Activated T-cell treated with anti-CD3 and anti-CD28 coated beads for 4 hours (primary cell): ENCODE results near the gene PTGER3.

Experiments used
- DNase-seq: peaks from one replicate; pipeline ENCODE4 v3.0.0-alpha.2; 2020

The PTGER3 gene

DNA sequence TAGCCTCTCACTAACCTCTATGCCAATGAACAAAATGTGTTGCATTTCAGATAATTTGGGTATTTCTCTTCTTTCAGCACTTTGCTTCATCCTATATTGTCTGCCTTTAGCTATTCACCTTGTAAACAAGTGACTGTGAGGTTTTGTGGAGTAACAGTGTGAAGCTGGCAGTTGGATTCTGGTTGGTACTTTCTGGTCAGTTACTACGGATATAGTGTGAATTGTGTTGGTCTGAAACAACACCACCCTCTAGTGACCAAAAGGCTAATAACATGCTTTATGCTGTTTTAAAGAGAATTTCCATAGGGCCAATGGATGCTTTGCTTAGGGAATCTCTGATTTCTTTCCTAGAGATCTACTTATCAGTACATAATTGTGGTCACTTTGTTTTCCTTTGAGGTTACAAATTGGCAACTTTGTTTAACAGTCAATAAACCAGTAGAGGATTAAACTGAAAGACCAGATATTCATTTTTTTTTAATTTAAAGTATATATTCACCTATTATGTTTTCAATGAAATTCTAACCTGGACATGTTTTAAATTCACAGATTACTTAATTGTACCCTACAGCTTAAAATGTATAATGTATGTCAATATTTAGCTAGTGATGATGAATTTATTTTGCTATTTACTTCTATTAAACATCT, 2.5 kb upstream of the PTGER3 start:
- no peak for DNase-seq

DNA sequence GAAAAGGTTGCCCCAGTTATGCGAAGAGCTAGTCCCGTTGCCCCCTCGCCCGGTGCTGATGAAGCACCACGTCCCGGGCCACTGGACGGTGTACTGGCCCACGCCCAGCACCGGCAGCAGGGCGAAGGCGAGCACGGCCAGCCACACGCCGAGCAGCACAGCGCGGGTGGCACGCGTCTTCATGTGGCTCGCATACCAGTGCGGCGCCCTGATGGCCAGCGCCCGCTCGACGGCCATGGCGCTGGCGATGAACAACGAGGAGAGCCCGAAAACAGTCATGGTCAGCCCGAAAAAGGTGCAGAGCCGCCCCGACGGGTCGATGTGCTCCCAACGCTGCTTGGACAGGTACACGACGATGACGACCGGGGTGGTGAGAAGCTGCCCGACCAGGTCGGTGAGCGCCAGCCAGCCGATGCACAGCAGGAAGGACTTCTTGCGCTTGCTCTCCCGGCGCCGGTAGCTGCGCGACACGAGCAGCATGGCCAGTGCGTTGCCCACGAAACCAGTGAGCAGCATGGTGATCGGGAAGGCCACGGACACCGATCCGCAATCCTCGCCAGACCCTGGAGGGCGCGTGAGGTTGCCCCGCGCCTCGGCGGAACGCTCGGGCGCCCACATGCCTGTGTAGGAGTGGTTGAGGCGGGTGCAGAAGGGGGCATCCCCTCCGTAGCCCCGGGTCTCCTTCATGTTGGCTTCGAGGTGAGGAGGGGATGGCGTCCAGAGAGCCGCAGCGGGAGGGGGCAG, 553 bp downstream of the PTGER3 start:
- no peak for DNase-seq

DNA sequence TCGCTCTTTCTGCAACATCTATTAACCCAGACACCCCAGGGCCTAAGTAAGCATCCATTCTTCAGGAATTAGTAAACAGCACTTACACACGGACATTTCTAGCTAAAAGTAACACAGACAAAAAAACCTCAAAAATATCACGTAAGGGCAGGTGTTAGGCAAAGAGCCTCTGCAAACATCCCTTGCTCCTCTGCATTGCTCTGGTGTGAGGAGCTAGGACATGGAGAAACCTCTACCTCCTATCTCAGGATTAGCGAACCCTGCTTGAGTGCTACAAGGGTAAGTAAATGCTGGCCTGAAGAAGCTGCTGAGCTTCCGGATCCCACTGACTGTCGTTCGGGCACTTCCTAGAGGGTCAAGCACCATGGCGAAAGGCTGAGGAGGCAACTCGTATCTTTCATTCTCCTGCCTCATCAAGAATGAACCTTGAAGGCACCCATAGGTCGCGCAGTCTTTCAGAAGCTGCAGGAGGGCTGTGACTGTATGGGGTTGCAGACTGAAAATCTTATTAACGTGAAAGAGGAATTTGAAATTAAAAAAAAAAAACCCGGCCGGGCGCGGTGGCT, 2.1 kb downstream of the PTGER3 start:
- DNase-seq: no peak

DNA sequence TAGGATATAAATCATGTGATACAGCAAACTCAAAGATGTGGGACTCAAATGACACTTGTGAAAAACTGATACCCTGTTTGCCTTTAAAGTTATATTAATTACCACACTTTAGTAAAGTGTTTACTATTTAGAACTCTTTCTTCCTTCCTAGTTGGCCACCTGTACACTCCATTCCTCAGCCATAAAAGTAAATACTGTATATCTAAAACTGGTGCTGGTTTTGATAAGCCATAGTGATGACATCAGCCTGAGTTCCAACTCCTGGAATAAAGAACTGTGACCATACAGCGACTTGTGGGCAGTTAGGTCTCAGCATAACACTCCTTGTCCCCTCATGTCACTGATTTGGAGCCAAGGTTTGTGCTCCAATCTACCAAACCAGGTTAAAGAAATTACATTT, 2.8 kb downstream of the PTGER3 start:
- DNase-seq: no peak

DNA sequence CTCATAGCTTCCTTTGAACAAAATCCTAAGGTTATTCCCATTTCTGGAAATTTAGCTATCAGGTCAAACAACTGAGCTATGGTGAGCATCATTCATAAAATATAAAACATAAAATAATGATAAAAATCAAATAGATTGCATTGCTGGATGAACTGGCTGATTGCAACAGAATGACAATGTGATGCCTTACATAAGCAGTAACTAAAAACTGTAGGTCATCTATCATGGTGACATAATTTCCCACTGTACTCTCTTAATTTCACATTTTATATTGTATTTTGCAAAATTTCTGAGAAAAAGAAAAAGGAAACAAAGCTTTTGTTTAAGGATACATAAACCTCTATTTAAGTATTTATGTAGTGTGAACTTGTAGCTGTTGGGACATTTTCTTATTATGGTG, 4.6 kb downstream of the PTGER3 start:
- no peak for DNase-seq

DNA sequence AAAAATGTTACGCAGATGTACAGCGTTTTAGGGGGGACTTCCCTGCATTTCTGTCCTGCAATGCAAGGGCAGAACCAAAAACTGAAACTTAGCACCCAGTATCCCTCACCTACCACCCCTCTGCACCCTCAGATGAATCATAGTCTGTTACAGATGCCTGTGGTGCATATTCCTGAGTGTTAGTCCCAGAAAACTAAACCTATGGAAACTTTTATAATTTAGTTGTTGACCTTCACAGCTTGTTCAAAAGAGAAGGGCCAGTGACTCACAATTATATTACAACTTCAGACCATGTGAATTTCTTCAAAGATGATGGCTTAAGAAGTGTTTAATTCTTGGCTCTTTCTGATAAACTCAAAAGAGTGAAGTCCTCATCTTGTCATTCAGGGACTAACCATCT, 5.8 kb downstream of the PTGER3 start:
- no peak for DNase-seq

DNA sequence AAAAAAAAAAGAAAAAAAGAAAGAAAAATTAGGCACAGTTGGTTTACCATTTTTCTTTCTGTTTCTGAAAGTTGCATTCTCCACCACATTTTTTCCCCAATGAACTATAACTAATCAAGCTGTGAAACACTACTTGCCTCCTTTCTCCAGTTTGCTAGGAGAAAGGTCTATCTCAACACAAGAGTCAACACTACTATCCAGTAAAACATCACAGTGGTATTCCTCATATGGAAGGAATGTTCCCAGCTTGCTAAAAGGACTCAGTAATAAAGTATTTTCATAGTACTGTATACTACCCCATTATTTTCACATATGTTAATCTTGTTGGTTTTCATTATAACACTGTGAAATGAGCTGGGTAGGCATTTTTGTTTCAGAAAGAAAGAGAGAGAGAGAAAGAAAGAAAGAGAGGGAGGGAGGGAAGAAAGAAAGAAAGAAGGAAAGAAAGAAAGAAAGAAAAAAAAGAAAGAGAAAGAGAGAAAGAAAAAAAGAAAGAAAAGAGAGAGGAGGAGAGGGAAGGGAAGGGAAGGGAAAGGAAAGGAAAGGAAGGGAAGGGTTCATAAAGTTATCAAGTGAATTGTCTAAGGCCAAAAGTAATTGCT, 7.9 kb downstream of the PTGER3 start:
- DNase-seq: no peak

DNA sequence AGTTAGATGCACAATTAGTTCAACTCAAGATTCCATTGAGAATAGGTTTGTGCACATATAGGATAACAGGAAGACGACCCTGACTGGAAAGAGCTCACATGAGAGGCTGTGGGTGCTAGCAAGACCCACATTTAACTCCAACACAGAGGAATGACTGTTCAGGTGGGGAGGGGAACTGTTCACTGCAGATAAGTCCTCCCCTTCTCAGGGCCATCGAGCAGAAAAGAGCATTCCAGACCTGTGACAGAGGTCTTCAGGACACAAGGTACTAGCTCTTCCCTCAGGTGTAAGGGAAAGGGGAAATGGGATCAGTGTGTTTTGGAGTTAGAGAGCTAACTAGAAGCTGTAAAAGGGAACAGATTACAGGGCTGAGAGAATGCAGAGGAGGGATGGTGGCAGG, 8.7 kb downstream of the PTGER3 start:
- DNase-seq: no peak

DNA sequence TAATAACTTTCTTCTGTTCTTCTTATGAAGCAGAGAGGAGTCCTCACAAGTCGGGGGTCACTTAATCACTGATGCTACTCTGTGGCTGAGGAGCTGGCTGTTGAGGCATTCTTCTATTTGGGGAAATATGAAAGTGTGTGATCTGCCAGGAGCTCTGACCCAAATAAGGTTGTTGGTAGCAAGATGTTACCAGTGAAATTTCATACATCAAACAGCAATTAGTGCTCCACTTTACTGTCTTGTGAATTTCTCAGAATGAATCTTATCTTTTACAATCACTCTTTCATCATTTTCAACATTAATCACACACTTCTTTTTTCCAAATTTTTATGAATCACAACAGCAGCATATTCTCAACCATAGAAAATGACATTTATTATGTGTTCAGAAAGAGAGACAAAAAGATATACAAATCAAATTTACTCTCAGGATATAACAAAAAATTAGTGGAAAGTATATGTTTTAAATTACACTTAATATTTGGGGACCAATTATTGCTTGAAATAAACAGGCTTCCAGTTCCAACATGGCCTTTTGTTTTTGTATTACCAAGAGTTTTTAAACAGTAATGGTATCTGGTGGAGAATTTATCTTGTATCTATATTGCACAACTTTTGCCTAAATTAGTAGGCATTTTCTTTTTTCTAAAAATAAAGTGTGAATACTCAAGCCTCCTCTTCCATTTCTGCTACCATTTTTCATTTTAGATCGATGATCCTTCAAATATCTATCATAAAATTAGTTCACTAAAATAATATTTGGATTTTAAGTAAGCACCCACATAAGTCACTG, 9.6 kb downstream of the PTGER3 start:
- DNase-seq: no peak

DNA sequence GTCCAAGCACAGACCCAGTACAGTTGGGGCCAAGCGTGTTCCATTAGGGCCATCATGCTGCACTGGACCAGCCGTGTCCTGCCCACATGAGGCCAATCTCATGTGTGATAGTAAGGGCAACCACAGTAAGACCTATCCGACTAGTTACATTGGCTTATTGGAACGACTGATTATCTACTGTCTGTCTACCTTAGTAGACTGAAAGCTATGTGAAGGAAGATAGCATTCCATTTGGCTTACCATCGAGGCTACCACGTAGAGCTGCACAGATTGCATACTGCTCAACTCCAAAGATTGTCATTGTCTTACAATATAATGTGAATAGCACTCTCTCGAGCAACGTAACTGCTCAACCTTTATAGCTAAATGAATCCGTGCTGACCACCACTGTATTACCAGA, 10.6 kb downstream of the PTGER3 start:
- DNase-seq: no peak

DNA sequence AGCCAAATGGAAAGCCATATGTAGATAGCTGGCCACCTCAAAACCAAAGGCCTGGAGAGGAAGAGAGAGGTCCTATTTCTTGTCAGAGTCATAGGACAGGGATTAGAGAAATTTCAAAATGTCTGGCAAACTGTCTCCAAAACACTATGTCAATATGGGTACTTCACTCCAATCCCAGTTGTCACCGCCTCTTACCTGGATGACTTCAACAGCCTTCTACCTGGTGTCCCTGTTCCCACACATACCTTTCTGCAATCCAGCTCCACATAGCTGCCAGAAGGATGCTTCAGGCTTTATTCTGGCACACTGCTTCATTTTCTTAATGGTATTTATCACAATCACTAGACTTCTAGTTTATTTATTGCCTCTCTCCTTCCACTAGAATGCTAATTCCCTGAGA, 14.5 kb downstream of the PTGER3 start:
- DNase-seq: no peak

DNA sequence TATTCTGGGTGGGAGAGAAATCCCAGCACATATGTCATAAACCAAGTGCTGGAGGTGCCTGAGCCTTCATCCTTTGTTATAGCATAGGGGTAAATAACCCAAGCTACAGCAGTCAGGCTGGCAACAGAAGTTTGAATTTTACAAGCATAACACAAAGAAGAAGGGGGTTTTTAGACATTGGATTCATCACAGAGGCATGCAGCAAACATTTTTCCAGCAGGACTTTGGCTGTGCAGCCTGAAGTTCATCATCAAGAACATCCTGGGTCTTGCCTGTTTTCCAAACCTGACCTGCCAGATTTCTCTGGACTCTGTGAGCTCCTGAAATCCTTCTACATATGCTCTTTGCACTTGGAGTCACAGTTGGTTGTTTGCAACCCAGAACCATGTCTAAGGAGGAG, 16.2 kb downstream of the PTGER3 start:
- DNase-seq: no peak

DNA sequence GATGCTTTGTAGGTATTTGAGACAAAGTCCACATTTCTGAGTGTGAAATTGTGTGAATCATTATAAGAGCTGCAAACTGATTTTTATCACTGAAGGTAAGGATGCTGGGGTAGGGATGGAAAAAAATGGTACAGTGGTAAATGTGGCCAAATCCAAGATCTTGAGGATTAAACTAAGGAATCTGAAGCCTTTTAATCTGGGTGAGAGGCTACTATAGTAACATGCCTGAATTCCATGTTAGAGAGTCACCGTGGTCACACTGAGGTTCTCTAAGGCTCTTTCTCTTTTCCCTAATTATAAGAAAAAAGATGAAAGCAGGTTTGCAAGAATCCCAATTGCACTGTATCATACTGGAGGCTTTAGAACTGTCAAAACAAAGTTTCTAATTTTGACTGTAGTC, 17.6 kb downstream of the PTGER3 start:
- no peak for DNase-seq

DNA sequence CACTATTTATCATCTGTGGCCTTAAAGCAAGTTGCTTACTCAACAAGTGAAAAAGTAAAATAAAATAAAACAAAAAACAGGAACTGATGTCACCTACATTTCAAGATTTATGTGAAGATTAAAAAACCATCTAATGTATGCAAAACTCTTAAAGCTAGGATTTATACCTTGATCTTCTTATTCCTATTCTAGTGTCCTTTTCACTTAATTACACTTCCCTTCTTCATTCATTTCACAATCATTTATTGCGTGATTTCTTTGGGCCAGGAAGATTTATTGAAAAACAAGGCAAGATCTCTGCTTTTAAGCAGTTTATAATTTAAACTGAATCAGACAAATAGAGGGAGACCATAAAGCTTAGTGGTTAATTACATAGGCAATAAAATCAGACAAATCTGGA, 18.6 kb downstream of the PTGER3 start:
- no peak for DNase-seq

DNA sequence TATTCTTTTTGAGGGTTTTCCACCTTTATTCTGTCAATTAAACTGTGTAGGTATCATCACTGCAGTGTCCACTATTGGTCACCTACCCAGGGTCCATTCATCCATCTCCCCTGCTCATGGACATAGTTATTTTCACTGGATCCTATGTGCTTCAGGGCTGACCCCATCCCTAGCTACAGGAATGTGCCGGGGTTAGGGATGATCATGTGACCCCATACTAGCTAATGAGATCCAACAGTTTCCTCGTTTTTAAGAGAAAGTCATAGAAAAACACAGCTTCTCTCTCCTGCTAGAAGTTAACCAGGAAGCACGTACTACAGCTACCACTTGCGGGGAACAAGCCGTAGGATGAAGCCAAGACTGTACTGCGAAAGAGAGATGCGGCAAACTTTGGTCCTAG, 19.6 kb downstream of the PTGER3 start:
- DNase-seq: no peak

DNA sequence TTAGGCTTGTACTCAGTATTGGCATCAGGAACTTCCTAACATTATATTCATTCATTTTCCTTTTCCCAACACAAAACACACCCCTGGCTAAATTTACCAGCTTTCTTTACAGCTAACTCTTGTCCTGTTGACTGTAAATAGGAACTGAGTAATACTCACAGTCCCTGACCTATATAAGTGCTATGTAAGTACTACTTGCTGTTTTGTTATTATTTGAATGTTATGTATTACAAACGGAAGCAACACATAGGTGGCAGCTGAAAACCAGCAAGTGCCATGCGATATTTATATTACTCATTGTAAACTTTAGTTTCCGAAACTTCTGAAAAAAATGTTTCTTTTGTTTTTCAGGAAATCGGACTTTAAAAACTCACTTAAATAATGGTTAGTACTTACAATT, 21.5 kb downstream of the PTGER3 start:
- no peak for DNase-seq

DNA sequence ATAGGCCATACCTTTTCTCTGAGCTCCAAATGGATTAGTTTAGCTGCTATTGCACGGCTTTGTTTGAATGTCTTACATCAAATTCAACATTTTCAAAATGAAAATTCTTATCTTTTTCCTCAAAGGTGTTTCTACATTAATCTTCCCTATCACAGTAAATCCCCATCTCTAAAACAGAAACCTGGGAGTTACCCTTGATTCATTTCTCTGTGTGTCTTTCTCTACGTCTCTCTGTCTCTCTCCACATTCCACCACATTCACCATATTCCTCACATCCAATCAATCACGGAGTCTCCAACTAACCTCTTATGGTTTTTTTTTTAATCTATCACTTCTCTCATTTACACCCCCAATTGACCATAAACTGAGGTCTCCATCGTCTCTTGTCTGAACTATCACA, 24.1 kb downstream of the PTGER3 start:
- no peak for DNase-seq

DNA sequence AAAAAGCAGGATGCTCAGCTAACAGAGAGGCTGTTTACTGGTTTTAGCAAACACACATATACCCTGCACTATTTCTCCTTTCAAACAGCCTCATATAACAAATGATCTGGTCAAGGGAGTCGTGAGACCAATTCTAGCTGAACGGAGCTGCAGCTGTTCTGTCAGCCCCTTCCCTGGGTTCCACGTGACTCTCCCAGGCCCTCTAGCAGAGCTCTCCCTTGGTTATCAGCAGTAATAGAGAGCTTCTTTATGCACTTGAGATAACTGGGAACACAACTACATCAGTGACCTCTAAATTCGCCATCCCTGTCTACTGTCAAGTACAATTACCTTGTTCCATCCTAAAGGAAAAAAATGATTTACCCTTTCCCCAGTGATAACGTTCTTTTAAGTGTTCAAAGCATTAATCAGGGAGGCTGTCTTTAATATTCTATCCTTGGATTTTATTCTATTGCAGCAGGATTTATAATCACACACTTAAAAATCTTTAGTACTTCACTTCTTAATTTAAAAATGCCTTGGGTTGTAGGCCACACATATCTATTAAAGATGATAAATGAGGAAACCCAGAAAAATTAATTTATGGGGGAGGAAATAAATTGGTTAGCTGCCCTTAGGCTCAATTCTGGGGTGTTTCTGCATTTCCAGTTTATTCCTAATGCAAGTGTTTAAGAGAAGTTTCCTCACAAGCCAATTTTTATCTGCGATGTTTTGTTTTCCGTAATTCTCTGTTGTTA, 28.2 kb downstream of the PTGER3 start:
- no peak for DNase-seq

DNA sequence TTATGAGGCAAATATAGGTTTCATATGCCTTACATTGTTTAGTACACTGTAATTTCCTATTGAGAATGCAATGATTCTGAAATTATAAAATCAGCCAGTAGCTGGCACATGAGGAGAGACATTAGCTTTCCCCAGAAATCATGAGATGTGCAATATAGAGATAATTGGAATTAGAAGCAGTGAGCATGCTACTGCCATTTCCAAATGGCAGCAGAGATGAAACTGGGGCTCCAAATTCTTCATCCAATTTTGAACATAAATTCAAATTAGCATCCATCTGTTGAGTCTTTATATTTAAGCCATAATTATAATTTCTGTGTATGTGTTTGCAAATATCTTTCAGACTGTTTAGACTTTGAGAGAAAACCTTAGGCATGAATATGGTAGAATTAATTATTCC, 28.8 kb downstream of the PTGER3 start:
- DNase-seq: no peak

DNA sequence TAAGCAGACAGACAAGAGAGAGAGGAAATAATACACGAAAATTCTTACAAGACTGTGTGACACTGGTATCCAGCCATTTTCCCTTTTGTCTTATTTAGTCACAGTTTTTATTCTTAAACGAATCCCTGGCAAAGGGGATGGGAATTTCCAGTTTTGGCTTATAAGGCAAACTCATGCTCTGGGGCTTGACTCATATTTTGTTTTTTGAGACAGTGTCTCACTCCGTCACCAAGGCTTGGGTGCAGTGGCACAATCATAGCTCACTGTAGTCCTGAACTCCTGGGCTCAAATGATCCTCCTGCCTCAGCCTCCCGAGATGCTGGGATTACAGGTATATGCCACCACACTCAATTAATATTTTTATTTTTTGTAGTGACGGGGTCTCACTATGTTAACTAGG, 31.9 kb downstream of the PTGER3 start:
- no peak for DNase-seq

DNA sequence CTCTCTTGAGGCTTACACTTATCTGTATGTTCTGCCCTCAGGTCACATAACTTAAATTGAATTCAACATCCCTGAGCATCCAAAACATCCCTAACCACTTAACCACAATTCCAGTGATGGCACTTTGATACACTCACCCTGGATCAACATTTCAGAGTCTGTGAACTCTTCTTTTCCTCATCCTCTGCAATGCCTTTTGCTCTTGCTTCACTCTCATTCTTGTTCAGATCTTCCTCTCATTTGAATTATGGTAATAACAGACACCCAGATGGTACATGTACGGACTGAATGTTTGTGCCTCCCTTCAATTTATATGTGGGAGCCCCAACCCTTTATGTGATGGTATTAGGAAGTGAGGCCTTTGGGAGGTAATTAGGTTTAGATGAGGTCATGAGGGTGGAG, 33.4 kb downstream of the PTGER3 start:
- no peak for DNase-seq

DNA sequence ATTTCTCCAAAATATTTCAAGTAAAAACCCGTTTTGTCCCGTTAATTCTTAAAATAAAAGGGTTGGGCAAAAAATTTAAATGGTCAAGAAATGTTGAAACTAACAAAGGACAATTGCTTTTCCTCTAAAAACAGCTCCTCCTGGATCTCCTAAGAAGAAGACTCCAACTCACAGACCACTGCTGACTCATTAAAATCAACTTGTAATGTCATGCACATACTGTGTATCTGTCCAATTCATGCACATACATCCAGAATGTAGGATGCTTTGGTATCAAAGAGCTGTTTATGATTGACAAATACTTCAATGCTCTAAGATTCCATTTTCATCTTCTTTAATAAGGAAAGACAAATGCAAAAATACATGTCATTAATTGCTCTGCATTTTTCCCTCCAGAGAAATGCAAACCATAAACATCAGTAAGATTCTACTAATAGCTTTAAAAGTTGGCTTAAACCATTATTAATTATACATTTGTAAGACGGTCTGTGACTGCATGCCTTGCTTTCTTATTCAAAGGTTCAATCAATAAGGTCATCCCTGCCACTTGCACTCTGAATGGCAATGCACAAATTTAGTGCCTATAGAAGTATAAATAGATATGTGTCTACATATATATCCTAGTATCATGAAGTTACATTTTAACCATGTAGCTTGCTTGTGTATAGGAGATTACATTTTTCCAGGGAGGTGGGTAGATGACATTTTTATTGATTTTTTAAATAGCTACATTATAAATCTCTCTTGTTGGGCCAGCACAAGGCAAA, 44.7 kb downstream of the PTGER3 start:
- DNase-seq: no peak
